ENCODE data around the gene NAT16.

GRCh38 chr7:101207459-101207858 is 27.4 kb upstream of the NAT16 start:
- TF ChIP-seq CTCF (IDR thresholded peaks at IDR 0.05) (no peak), POLR2A (IDR thresholded peaks at IDR 0.05) (no peak)
